Measurements from ENCODE around the gene NIM1K.
"Not testable (repeated sequence)": the region's sequence is repeated elsewhere in the genome, so short reads cannot be mapped to it uniquely, and the experiment has no call there.

Gene NIM1K

GRCh38 chr5:43191740-43192557, at the start of gene NIM1K:
Gene NIM1K (plus strand): TSS chr5:43192225. CDS start chr5:43245776, 53,551 bp downstream.
- peak; percentile 37 for DNase-seq
- in situ Hi-C loops (cut with MboI; ENCODE audit: low pct_unique_long_range_greater_than_20kb, low sequenced_read_pairs), result no loop called here

GRCh38 chr5:43145071-43145470, 47.0 kb upstream of the NIM1K start:
- no peak for DNase-seq
- in situ Hi-C loops (cut with MboI; ENCODE audit: low pct_unique_long_range_greater_than_20kb, low sequenced_read_pairs), result no loop called here

GRCh38 chr5:43146958-43147357, 45.1 kb upstream of the NIM1K start:
- no peak for DNase-seq
- in situ Hi-C loops (cut with MboI; ENCODE audit: low pct_unique_long_range_greater_than_20kb, low sequenced_read_pairs), result no loop called here

- DNase-seq, result no peak
- in situ Hi-C loops (cut with MboI; ENCODE audit: low pct_unique_long_range_greater_than_20kb, low sequenced_read_pairs), result no loop called here
Measured at GRCh38 chr5:43148417-43148816, 43.6 kb upstream of the NIM1K start.

- in situ Hi-C loops (cut with MboI; ENCODE audit: low pct_unique_long_range_greater_than_20kb, low sequenced_read_pairs), result no loop called here
Measured at GRCh38 chr5:43149231-43149630, 42.8 kb upstream of the NIM1K start.

GRCh38 chr5:43150075-43150474, 42.0 kb upstream of the NIM1K start:
- in situ Hi-C loops (cut with MboI; ENCODE audit: low pct_unique_long_range_greater_than_20kb, low sequenced_read_pairs), result no loop called here
- no peak for DNase-seq

More at GRCh38 chr5:43149231-43149630, 42.8 kb upstream of the NIM1K start:
- DNase-seq, result no peak

GRCh38 chr5:43150748-43151147, 41.3 kb upstream of the NIM1K start:
- DNase-seq, result no peak
- in situ Hi-C loops (cut with MboI; ENCODE audit: low pct_unique_long_range_greater_than_20kb, low sequenced_read_pairs), result no loop called here

- DNase-seq, result no peak
- in situ Hi-C loops (cut with MboI; ENCODE audit: low pct_unique_long_range_greater_than_20kb, low sequenced_read_pairs), result no loop called here
Measured at GRCh38 chr5:43152946-43153345, 39.1 kb upstream of the NIM1K start.

- in situ Hi-C loops (cut with MboI; ENCODE audit: low pct_unique_long_range_greater_than_20kb, low sequenced_read_pairs), result no loop called here
- DNase-seq, result no peak
Measured at GRCh38 chr5:43154469-43154868, 37.6 kb upstream of the NIM1K start.

- in situ Hi-C loops (cut with MboI; ENCODE audit: low pct_unique_long_range_greater_than_20kb, low sequenced_read_pairs), result no loop called here
- no peak for DNase-seq
Measured at GRCh38 chr5:43155394-43156096, 36.5 kb upstream of the NIM1K start.

GRCh38 chr5:43156388-43156787, 35.6 kb upstream of the NIM1K start:
- in situ Hi-C loops (cut with MboI; ENCODE audit: low pct_unique_long_range_greater_than_20kb, low sequenced_read_pairs), result no loop called here
- no peak for DNase-seq

GRCh38 chr5:43157068-43157467, 35.0 kb upstream of the NIM1K start:
- in situ Hi-C loops (cut with MboI; ENCODE audit: low pct_unique_long_range_greater_than_20kb, low sequenced_read_pairs), result no loop called here
- DNase-seq, result no peak

GRCh38 chr5:43161244-43161643, 30.8 kb upstream of the NIM1K start:
- DNase-seq, result peak; percentile 16
- in situ Hi-C loops (cut with MboI; ENCODE audit: low pct_unique_long_range_greater_than_20kb, low sequenced_read_pairs), result no loop called here

GRCh38 chr5:43164801-43165200, 27.2 kb upstream of the NIM1K start:
- in situ Hi-C loops (cut with MboI; ENCODE audit: low pct_unique_long_range_greater_than_20kb, low sequenced_read_pairs); DNase-seq: not testable (repeated sequence)

- no peak for DNase-seq
- in situ Hi-C loops (cut with MboI; ENCODE audit: low pct_unique_long_range_greater_than_20kb, low sequenced_read_pairs), result no loop called here
Measured at GRCh38 chr5:43165323-43165722, 26.7 kb upstream of the NIM1K start.

GRCh38 chr5:43168175-43168574, 23.9 kb upstream of the NIM1K start:
- in situ Hi-C loops (cut with MboI; ENCODE audit: low pct_unique_long_range_greater_than_20kb, low sequenced_read_pairs), result no loop called here
- no peak for DNase-seq

GRCh38 chr5:43171451-43171850, 20.6 kb upstream of the NIM1K start:
- in situ Hi-C loops (cut with MboI; ENCODE audit: low pct_unique_long_range_greater_than_20kb, low sequenced_read_pairs), result no loop called here
- DNase-seq, result no peak

- DNase-seq, result no peak
- in situ Hi-C loops (cut with MboI; ENCODE audit: low pct_unique_long_range_greater_than_20kb, low sequenced_read_pairs), result no loop called here
Measured at GRCh38 chr5:43171926-43172325, 20.1 kb upstream of the NIM1K start.

GRCh38 chr5:43172779-43173178, 19.2 kb upstream of the NIM1K start:
- in situ Hi-C loops (cut with MboI; ENCODE audit: low pct_unique_long_range_greater_than_20kb, low sequenced_read_pairs), result no loop called here

GRCh38 chr5:43174586-43174985, 17.4 kb upstream of the NIM1K start:
- DNase-seq, result no peak
- in situ Hi-C loops (cut with MboI; ENCODE audit: low pct_unique_long_range_greater_than_20kb, low sequenced_read_pairs), result no loop called here

More at GRCh38 chr5:43172779-43173178, 19.2 kb upstream of the NIM1K start:
- no peak for DNase-seq
